ENCODE results near the gene CD93.

DNA sequence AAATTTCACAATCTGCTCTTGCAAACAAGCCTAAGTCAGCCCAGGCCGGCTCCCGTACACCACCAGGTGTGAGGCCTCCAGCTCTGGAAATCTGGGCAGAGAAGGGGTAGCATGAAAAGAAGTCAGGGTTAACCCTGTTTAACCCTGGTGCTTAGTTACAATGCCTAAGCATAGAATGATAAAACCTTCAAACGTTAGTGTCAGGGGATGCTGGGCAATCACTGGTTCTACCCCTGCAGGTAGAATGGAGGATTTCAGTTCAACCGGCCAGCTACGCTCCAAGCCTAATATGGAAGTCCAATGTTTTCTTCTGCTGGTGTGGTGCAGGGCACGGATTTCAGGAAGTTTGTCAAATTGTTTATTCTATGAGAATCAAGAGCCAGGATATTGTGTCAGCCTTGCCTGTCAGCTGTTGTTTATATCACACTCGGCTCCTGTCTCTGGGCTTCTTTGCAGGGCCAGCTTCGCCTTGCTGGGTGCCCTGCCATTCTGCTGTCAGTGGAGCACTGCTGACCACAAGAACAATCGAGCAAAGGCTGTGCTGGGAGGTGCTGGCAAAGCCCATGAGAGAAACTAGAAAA is 20.2 kb upstream of the CD93 start:
- TF ChIP-seq, protein P1, sequence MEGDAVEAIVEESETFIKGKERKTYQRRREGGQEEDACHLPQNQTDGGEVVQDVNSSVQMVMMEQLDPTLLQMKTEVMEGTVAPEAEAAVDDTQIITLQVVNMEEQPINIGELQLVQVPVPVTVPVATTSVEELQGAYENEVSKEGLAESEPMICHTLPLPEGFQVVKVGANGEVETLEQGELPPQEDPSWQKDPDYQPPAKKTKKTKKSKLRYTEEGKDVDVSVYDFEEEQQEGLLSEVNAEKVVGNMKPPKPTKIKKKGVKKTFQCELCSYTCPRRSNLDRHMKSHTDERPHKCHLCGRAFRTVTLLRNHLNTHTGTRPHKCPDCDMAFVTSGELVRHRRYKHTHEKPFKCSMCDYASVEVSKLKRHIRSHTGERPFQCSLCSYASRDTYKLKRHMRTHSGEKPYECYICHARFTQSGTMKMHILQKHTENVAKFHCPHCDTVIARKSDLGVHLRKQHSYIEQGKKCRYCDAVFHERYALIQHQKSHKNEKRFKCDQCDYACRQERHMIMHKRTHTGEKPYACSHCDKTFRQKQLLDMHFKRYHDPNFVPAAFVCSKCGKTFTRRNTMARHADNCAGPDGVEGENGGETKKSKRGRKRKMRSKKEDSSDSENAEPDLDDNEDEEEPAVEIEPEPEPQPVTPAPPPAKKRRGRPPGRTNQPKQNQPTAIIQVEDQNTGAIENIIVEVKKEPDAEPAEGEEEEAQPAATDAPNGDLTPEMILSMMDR (conservative IDR thresholded peaks at IDR 0.05; ENCODE audit: low read depth, low read length), result no peak
- TF ChIP-seq EZH2 (IDR thresholded peaks at IDR 0.05; ENCODE audit: low read length, unreplicated experiment), result no peak
